K562 (cell line): ENCODE results near the gene CCDC87. TPM values are rescaled to one million over a fixed set of nuclear protein-coding genes. Genes with fewer than 3 reads are reported as not detected.

Source experiments
- CBFA2T2 ChIP-seq: fragments of 450-650 bp; conservative IDR thresholded peaks from 2 replicates; pipeline ENCODE4 v1.6.1; 2017; ENCODE audit warnings: mild to moderate bottlenecking
- CBX8 ChIP-seq: fragments of 200-600 bp; sonication (generic); IDR thresholded peaks from 2 replicates; pipeline ENCODE4 v1.6.1; 2012; ENCODE audit warnings: borderline replicate concordance, mixed run types, low read depth, mild to moderate bottlenecking, moderate library complexity, mixed read lengths, low read length, control low read depth, inconsistent platforms; ENCODE audit not compliant: poor library complexity, severe bottlenecking; ENCODE audit errors: extremely low read depth
- FOSL1 ChIP-seq: fragments of 200-800 bp; sonication (Bioruptor generic); conservative IDR thresholded peaks from 2 replicates; pipeline ENCODE4 v1.6.1; 2016; ENCODE audit warnings: missing genetic modification characterization, missing compliant biosample characterization
- GTF2F1 ChIP-seq: IDR thresholded peaks from 2 replicates; pipeline ENCODE4 v1.6.1; 2011; ENCODE audit warnings: low read depth, low read length, improper control_type of control experiment
- ID3 ChIP-seq, 2 experiments: fragments of 250-450 bp in 1 of 2; fragments of 450-650 bp in 1 of 2; sonication (Bioruptor Pico) in 1 of 2; IDR thresholded peaks; 2 replicates each; pipeline versions ENCODE4 v1.6.1 to v1.8.0; 2016 to 2021; ENCODE audit warnings: mild to moderate bottlenecking in 2 of 2, moderate library complexity in 2 of 2, missing compliant biosample characterization in 1 of 2, missing genetic modification characterization in 1 of 2
- IRF1 ChIP-seq: sonication (generic); formaldehyde crosslinking; IDR thresholded peaks from 2 replicates; pipeline ENCODE4 v1.8.0; 2022; ENCODE audit warnings: missing genetic modification reagents, mild to moderate bottlenecking, borderline replicate concordance
- MCM3 ChIP-seq: fragments of 450-650 bp; IDR thresholded peaks from 2 replicates; pipeline ENCODE4 v1.6.1; 2016
- NCOA4 ChIP-seq: fragments of 450-650 bp; IDR thresholded peaks from 2 replicates; pipeline ENCODE4 v1.6.1; 2018; ENCODE audit warnings: mild to moderate bottlenecking; ENCODE audit not compliant: partially characterized antibody
- PBX2 ChIP-seq, 2 experiments: IDR thresholded peaks in 1 of 2; conservative IDR thresholded peaks in 1 of 2; 2 replicates each; pipeline ENCODE4 v1.6.1; 2016; ENCODE audit warnings: low read depth in 2 of 2, mild to moderate bottlenecking in 1 of 2, missing compliant biosample characterization in 1 of 2, missing genetic modification characterization in 1 of 2, moderate library complexity in 1 of 2
- PHF8 ChIP-seq: fragments of 200-600 bp; sonication (generic); IDR thresholded peaks from 2 replicates; pipeline ENCODE4 v1.6.1; 2012; ENCODE audit warnings: mixed run types, mild to moderate bottlenecking, inconsistent platforms, low read length, moderate library complexity, borderline replicate concordance
- SMARCA4 ChIP-seq: fragments of 450-650 bp; IDR thresholded peaks from 2 replicates; pipeline ENCODE4 v1.6.1; 2016
- SP1 ChIP-seq: sonication (generic); formaldehyde crosslinking; IDR thresholded peaks from 2 replicates; pipeline ENCODE4 v1.8.1; 2022; ENCODE audit warnings: mild to moderate bottlenecking, missing genetic modification reagents
- SPI1 ChIP-seq: IDR thresholded peaks from 2 replicates; pipeline ENCODE4 v1.6.1; 2011; ENCODE audit warnings: low read depth, low read length, control low read depth, borderline replicate concordance
- TRIM28 ChIP-seq: fragments of 450-650 bp; IDR thresholded peaks from 2 replicates; pipeline ENCODE4 v1.6.1; 2017
- ZBTB12 ChIP-seq: fragments of 250-450 bp; sonication (Bioruptor Pico); IDR thresholded peaks from 2 replicates; pipeline ENCODE4 v1.4.0; 2020
- ZBTB9 ChIP-seq: fragments of 450-650 bp; formaldehyde crosslinking; IDR thresholded peaks from 2 replicates; pipeline ENCODE4 v1.4.0; 2020; ENCODE audit warnings: mild to moderate bottlenecking, moderate library complexity
- ZNF174 ChIP-seq: fragments of 250-450 bp; sonication (Bioruptor Pico); IDR thresholded peaks from 2 replicates; pipeline ENCODE4 v1.4.0; 2020; ENCODE audit warnings: mild to moderate bottlenecking
- ZNF277 ChIP-seq: fragments of 250-450 bp; sonication (Bioruptor Pico); IDR thresholded peaks from 2 replicates; pipeline ENCODE4 v1.8.0; 2022; ENCODE audit warnings: inconsistent platforms, mild to moderate bottlenecking, moderate library complexity, borderline replicate concordance
- ZNF384 ChIP-seq: IDR thresholded peaks from 2 replicates; pipeline ENCODE4 v1.6.1; 2012; ENCODE audit warnings: low read depth, low read length, improper control_type of control experiment
- polyA plus RNA-seq, 8 experiments: library from polyadenylated mRNA; depleted of rRNA in 4 of 8; stranded (reverse) in 5 of 8; unstranded in 3 of 8; fragments of >200 nt; fragmentation: Nextera tagmentation in 2 of 8; fragmentation: Illumina TruSeq in 1 of 8; extraction: Ambion mirVana in 2 of 8; extraction: Trizol in 1 of 8; gene quantifications; 2 replicates each; pipeline versions ENCODE4 v1.2.1 to v1.2.3, GENCODE V29; 2011 to 2014; ENCODE audit warnings: inconsistent platforms in 1 of 8, missing spikeins in 1 of 8
- total RNA-seq, 7 experiments: library from RNA; depleted of rRNA in 6 of 7; stranded (reverse); fragments of >200 nt in 6 of 7; fragmentation: Illumina TruSeq in 2 of 7; extraction: Trizol in 2 of 7; gene quantifications; 2 replicates each; pipeline versions ENCODE4 v1.2.1 to v1.2.3, GENCODE V29; 2011 to 2021; ENCODE audit warnings: low replicate concordance in 1 of 7

Gene CCDC87
- total and polyA plus RNA-seq, 9 of the 15 experiments (the other 6 are each of a cell fraction or from before 2014, with no cell fraction given), result 0.03 to 0.44 (median 0.15) TPM; not detected in 1

GRCh38 chr11:66568124-66568916, 24.5 kb downstream of the CCDC87 start, which contains the start of gene CTSF (continued):
- no peak for TF ChIP-seq GTF2F1
- TF ChIP-seq ZNF384, result no peak
- TF ChIP-seq TRIM28, result no peak
- TF ChIP-seq SP1 (CRISPR knock-in tag), result no peak
- no peak for TF ChIP-seq ZNF277
- TF ChIP-seq SPI1, result no peak
- TF ChIP-seq CBX8, result no peak
- no peak for TF ChIP-seq SMARCA4
- no peak for TF ChIP-seq ID3 (CRISPR knock-in tag; IDR thresholded peaks at IDR 0.05)
- peak; percentile 56; the same call in 1 of the 2 replicates for TF ChIP-seq ID3 (tag; IDR thresholded peaks at IDR 0.05)
- TF ChIP-seq PHF8, result peak; percentile 69; the same call in 1 of the 2 replicates
- peak; percentile 58 for TF ChIP-seq FOSL1
- no peak for TF ChIP-seq PBX2 (CRISPR knock-in tag; IDR thresholded peaks at IDR 0.05; ENCODE audit: low read depth)
- TF ChIP-seq PBX2 (tag; conservative IDR thresholded peaks at IDR 0.05; ENCODE audit: low read depth), result no peak
- TF ChIP-seq NCOA4, result no peak
- peak; percentile 16; the same call in 1 of the 2 replicates for TF ChIP-seq CBFA2T2
- no peak for TF ChIP-seq ZNF174 (CRISPR knock-in tag)
- TF ChIP-seq ZBTB12 (CRISPR knock-in tag), result no peak
- no peak for TF ChIP-seq ZBTB9 (CRISPR knock-in tag)
- no peak for TF ChIP-seq MCM3
- TF ChIP-seq IRF1 (CRISPR knock-in tag), result no peak
